GM12872 (cell line): ENCODE results near the gene SERTAD2.

Source experiments
- TF ChIP-seq, protein P1 (sequence below): IDR thresholded peaks from 3 replicates; pipeline ENCODE4 v1.5.1; 2011; ENCODE audit warnings: low read depth, mild to moderate bottlenecking, low read length, moderate library complexity; ENCODE audit not compliant: insufficient read depth

Gene SERTAD2, protein sequence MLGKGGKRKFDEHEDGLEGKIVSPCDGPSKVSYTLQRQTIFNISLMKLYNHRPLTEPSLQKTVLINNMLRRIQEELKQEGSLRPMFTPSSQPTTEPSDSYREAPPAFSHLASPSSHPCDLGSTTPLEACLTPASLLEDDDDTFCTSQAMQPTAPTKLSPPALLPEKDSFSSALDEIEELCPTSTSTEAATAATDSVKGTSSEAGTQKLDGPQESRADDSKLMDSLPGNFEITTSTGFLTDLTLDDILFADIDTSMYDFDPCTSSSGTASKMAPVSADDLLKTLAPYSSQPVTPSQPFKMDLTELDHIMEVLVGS

DNA sequence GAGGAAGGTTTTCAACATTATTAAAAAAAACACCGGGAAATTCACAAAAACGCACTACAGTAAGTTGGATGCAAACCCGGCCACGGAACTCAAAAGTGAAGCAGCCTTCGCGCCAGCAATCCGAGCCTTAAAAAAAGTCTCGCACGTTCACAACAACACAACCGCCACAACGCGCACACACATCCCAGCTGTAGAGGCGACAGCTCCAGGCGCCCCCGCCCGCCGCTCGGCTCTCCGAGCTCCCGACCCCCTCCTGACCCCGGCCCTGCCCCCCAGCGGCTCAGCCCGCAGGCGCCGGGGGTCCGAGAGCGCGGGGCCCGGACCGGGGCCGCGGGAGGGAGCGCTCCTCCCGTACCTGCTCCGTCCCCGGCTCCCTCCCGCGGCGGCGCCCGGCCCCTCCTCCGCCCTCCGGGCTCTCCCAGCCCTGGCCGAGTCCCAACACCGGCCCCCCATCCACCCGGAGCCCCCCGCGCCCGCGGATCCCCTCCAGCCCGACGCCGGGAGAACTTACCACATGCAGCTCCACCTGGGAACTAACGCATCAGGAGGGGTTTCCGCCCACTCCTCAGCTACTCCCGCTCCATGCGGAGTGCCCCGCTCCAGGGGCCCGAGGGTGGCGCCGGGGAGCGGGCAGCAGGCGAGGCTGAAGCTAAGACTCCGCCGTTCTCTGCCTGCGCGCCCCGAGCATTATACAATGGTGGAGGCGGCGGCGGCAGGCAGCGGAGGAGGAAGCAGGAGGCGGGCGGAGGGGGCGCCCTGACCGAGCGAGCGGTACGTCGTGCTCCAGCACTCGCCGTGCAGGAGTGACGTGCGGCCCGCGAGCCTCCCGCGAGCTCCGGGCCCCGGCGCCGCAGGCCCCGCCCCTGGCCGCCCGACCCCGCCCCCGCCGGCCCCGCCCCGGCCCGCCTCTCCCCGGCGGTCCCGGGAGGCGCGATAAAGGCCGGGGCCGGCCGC is at the start of gene SERTAD2:
Gene SERTAD2 (minus strand): TSS at position 805 of the 954 bp plus-strand sequence. CDS start 17,042 bp downstream, outside the sequence.
- TF ChIP-seq, protein P1, sequence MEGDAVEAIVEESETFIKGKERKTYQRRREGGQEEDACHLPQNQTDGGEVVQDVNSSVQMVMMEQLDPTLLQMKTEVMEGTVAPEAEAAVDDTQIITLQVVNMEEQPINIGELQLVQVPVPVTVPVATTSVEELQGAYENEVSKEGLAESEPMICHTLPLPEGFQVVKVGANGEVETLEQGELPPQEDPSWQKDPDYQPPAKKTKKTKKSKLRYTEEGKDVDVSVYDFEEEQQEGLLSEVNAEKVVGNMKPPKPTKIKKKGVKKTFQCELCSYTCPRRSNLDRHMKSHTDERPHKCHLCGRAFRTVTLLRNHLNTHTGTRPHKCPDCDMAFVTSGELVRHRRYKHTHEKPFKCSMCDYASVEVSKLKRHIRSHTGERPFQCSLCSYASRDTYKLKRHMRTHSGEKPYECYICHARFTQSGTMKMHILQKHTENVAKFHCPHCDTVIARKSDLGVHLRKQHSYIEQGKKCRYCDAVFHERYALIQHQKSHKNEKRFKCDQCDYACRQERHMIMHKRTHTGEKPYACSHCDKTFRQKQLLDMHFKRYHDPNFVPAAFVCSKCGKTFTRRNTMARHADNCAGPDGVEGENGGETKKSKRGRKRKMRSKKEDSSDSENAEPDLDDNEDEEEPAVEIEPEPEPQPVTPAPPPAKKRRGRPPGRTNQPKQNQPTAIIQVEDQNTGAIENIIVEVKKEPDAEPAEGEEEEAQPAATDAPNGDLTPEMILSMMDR = no peak

DNA sequence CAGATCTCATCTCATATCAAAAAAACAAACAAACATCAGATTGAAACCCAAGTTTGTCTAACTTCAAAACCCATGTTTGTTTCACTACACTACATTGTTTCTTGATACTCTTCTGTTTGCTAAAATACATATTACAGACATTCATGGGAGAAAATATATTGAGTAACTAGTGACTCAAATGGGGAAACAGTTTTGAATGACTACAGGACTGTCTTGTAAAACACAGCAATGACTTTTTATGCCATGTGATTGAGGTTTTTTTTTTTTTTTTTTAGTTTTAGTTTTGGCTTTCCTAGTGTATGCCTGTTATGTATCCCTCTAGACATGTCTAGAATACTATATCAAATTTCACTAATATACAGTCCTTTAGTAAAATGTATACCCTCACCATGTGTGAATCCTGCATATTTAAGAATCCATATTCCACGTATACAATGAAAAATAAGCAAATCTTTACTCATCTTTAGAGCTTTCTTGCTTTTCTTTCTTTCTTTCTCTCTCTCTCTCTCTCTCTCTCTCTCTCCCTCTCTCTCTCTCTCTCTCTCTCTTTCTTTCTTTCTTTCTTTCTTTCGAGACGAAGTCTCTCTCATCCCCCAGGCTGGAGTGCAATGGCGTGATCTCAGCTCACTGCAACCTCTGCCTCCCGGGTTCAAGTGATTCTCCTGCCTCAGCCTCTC is 46.6 kb upstream of the SERTAD2 start:
- TF ChIP-seq, protein P1 = no peak

DNA sequence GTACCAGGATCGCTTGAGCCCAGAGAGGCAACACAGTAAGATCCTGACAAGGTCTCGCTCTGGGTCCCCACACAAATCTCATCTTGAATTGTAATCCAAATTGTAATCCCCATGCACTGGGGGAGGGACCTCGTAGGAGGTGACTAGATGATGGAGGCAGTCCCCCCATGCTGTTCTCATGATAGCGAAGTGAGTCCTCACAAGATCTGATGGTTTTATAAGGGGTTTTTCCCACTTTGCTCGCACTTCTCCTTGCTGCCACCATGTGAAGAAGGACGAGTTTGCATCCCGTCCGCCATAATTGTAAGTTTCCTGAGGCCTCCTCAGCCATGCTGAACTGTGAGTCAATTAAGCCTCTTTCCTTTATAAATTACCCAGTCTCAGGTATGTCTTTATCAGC is 46.0 kb upstream of the SERTAD2 start:
- TF ChIP-seq, protein P1 = peak; percentile 42; the same call in 1 of the 3 replicates

DNA sequence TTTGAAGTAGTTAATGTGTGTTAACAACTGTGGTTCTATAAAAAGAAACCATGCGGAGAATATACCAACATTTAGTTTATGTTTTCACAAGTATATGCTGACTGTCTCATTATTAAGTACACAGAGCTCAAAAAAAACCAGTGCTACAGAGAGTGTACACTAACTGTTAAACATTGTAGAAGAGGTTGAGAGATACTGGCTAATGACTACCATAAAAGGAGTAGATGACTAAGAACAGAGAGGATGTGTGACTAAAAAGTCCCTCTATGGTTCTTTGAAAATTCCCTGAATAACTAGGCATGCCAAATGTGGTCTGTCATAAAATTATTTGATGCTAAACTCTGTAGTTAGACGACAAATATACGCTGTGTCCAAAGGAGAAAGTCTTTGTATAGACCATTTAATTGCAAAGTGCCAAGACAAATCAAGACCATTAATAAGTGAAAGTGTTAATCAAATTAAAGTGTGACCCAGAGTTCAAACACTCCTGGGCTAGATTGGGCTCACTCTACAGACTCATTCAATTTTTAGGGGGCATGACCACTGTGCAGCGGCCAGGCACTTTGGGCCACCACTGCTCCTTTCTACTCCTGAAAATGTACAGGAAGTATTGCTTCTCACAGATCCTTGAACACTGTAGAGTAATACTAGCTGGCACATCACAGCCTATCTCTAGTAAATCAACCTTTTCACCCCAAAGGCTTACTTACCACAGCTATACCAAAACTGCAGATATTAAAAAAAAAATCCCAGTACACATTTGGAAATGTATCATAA is 45.1 kb upstream of the SERTAD2 start:
- TF ChIP-seq, protein P1 = 0 out of 3 replicates have a peak, but pooled peaks have one; percentile 1

DNA sequence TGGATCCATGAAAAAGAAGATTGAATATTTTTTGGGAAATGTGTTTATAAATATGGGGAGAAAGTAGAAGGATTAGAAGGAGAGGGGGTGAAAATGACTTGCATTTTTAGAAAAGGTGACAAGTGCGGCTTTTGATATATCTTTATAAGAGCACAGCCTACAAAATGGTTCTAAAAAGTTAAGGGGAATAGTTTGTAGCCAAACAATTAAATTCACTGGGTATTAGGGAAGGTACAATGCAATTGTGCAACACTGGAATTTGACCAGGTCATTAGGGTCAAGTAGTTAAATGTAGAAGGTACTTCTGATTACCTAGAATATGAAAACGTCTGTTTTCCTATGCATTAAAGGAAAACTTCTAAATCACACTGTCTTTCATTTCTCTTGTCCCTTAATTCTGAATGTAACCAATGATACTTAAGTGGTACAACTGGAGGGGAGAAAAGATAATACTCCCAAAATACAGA is 44.5 kb upstream of the SERTAD2 start:
- TF ChIP-seq, protein P1 = no peak

DNA sequence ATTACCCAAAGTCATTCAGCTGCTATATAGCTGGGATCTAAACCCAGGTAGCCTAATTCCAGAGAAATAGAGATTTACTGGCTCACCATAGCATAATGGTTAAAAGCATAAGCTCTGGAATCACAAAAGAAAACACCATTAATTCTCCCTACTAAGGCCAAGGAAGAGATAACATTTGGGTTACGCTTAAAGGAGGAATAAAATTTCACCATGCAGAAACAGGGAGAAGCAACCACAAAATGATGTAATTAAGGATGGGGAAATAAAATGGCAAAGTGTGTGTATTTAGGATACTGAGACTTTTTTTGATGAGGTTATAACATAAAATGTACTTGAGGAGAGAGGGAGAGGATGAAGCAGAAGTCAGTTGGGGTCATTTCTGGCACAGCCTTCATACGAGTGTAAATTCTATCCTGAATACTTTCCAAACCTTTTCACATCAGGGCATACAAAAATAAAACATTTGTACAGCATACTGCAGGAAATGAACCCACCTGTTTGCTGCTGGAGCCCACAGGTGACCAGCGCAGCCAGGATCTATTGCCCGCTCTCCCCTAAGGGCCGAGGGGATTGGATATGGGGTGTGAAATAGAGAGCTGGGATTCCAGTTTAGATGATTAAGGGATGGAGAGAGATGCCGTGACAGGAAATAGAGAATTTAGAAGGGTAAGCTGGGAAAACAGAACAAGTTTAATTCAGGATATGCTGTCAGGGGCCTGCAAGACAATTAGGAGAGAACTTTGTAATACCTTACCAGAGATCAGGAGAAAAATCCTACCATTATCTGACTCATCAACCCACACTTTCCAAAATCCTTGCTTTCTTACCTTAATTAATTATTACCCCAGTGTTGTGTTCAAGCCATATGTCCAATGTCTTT is 43.8 kb upstream of the SERTAD2 start:
- TF ChIP-seq, protein P1 = no peak
